Liver (tissue), 9 donors: ENCODE measurements around the gene MADD. TPM values are rescaled to one million over a fixed set of nuclear protein-coding genes. Genes with fewer than 3 reads are reported as not detected.
A peak's percentile ranks its signal among the peaks of the same experiment; 100 is the strongest.

ENCODE experiments used
- DNase-seq: peaks from one replicate; pipeline ENCODE4 v3.0.0-alpha.2; 2017; ENCODE audit warnings: low spot score
- H3K27ac ChIP-seq, 2 donors: one replicate each; pipeline ENCODE4 v1.7.0; 2013; ENCODE audit warnings: inconsistent platforms in 2 of 2, low read length in 2 of 2, control low read depth in 1 of 2, low read depth in 1 of 2, mild to moderate bottlenecking in 1 of 2
- H3K27me3 ChIP-seq, 4 donors: one replicate each; pipeline versions ENCODE4 v1.6.1 to v1.7.0; 2013; ENCODE audit warnings: low read length in 3 of 4, inconsistent platforms in 1 of 4, mild to moderate bottlenecking in 1 of 4, moderate library complexity in 1 of 4; ENCODE audit not compliant: control insufficient read depth in 4 of 4, insufficient read depth in 4 of 4
- H3K36me3 ChIP-seq, 4 donors: one replicate each; pipeline versions ENCODE4 v1.6.1 to v1.7.0; 2013; ENCODE audit warnings: low read length in 3 of 4, mild to moderate bottlenecking in 3 of 4, low read depth in 1 of 4, moderate library complexity in 1 of 4; ENCODE audit not compliant: control insufficient read depth in 4 of 4, insufficient read depth in 3 of 4
- H3K4me1 ChIP-seq, 4 donors: one replicate each; pipeline versions ENCODE4 v1.6.1 to v1.7.0; 2013; ENCODE audit warnings: low read length in 3 of 4, mild to moderate bottlenecking in 3 of 4, moderate library complexity in 1 of 4; ENCODE audit not compliant: control insufficient read depth in 4 of 4, insufficient read depth in 4 of 4
- H3K4me3 ChIP-seq, 3 donors: one replicate each; pipeline versions ENCODE4 v1.6.1 to v1.7.0; 2013; ENCODE audit warnings: low read length in 3 of 3, control low read depth in 1 of 3, low read depth in 1 of 3, mild to moderate bottlenecking in 1 of 3
- H3K9ac ChIP-seq, 2 donors: one replicate each; pipeline ENCODE4 v1.7.0; 2013; ENCODE audit warnings: low read length in 2 of 2, mild to moderate bottlenecking in 2 of 2, moderate library complexity in 2 of 2, control low read depth in 1 of 2, low read depth in 1 of 2
- H3K9me3 ChIP-seq, 4 donors: one replicate each; pipeline versions ENCODE4 v1.6.1 to v1.7.0; 2013; ENCODE audit warnings: low read length in 3 of 4; ENCODE audit not compliant: control insufficient read depth in 4 of 4
- ATF3 ChIP-seq: IDR thresholded peaks from 2 replicates; pipeline ENCODE4 v1.6.1; 2016; ENCODE audit warnings: antibody characterized with exemption
- EGR1 ChIP-seq, 2 donors: IDR thresholded peaks; 2 replicates each; pipeline ENCODE4 v1.6.1; 2016 to 2018; ENCODE audit warnings: antibody characterized with exemption in 2 of 2, low read depth in 2 of 2
- FOXA1 ChIP-seq: IDR thresholded peaks from 2 replicates; pipeline ENCODE4 v1.6.1; 2016; ENCODE audit warnings: antibody characterized with exemption
- GABPA ChIP-seq, 2 donors: IDR thresholded peaks in 1 of 2; conservative IDR thresholded peaks in 1 of 2; 2 replicates each; pipeline ENCODE4 v1.6.1; 2016; ENCODE audit warnings: antibody characterized with exemption in 2 of 2, mild to moderate bottlenecking in 1 of 2, moderate library complexity in 1 of 2
- HNF4G ChIP-seq: IDR thresholded peaks from 2 replicates; pipeline ENCODE4 v1.6.1; 2016; ENCODE audit warnings: antibody characterized with exemption
- JUND ChIP-seq, 2 donors: IDR thresholded peaks; 2 replicates each; pipeline ENCODE4 v1.6.1; 2016; ENCODE audit warnings: antibody characterized with exemption in 2 of 2
- RAD21 ChIP-seq, 2 donors: IDR thresholded peaks; 2 replicates each; pipeline ENCODE4 v1.6.1; 2016; ENCODE audit warnings: antibody characterized with exemption in 2 of 2, mild to moderate bottlenecking in 2 of 2
- REST ChIP-seq: IDR thresholded peaks from 2 replicates; pipeline ENCODE4 v1.6.1; 2016; ENCODE audit warnings: antibody characterized with exemption, mild to moderate bottlenecking
- RXRA ChIP-seq, 2 donors: IDR thresholded peaks; 2 replicates each; pipeline ENCODE4 v1.6.1; 2017 to 2018; ENCODE audit warnings: antibody characterized with exemption in 2 of 2, mild to moderate bottlenecking in 1 of 2
- SP1 ChIP-seq: IDR thresholded peaks from 2 replicates; pipeline ENCODE4 v1.6.1; 2018; ENCODE audit warnings: antibody characterized with exemption, mild to moderate bottlenecking
- TAF1 ChIP-seq: conservative IDR thresholded peaks from 2 replicates; pipeline ENCODE4 v1.6.1; 2016; ENCODE audit warnings: antibody characterized with exemption, mild to moderate bottlenecking
- YY1 ChIP-seq: IDR thresholded peaks from 2 replicates; pipeline ENCODE4 v1.6.1; 2016; ENCODE audit warnings: antibody characterized with exemption, mild to moderate bottlenecking
- whole genome bisulfite sequencing: extraction: QIAGEN DNeasy Blood & Tissue Kit; methylation state at CpG from one replicate; pipeline ENCODE4 v1.1.7; 2013; 5-methylcytosine and 5-hydroxymethylcytosine counted together
- polyA plus RNA-seq, 2 donors: library from polyadenylated mRNA; stranded (reverse) in 1 of 2; unstranded in 1 of 2; fragments of 200-250 nt in 1 of 2; fragments of >200 nt in 1 of 2; fragmentation: Nextera tagmentation in 1 of 2; extraction: Ambion mirVana in 1 of 2; gene quantifications; one replicate each; pipeline versions ENCODE4 v1.2.1 to v1.2.3, GENCODE V29; 2013 to 2015
- total RNA-seq, 2 donors: library from RNA; depleted of rRNA; stranded (reverse); fragments of >200 nt; gene quantifications; one replicate each; pipeline ENCODE4 v1.2.3, GENCODE V29; 2014
- donor health status: healthy.
- donor health status: healthy.
- donor health status: healthy.
- donor health status: healthy.
- donor health status: healthy.

Gene MADD
- total and polyA plus RNA-seq, 4 donors, result 9.9 to 20.5 (median 11.1) TPM

- H3K27ac ChIP-seq, result peak overlapping the region in 1 of 2 donors; percentile 72
- 79% methylated on average over 8 of the region's 8 CpGs for WGBS
- no peak overlapping the region for H3K9ac ChIP-seq
- H3K36me3 ChIP-seq, result no peaks in the 10 kb centered on the region
- H3K4me3 ChIP-seq, result peak overlapping the region in 2 of 3 donors; percentile 14 to 15
- H3K27me3 ChIP-seq, result no peaks in the 10 kb centered on the region
- no peaks in the 10 kb centered on the region for H3K9me3 ChIP-seq
- H3K4me1 ChIP-seq, result peaks cover 0 to 2% (median 0%) of the 10 kb centered on the region in 4 donors
- TF ChIP-seq YY1 (no peak), RXRA (IDR thresholded peaks at IDR 0.05) (no peak), TAF1 (no peak), GABPA (IDR thresholded peaks at IDR 0.05 in 1 of 2, conservative IDR thresholded peaks at IDR 0.05 in 1 of 2) (no peak), SP1 (no peak), EGR1 (IDR thresholded peaks at IDR 0.05; ENCODE audit: low read depth in 2 of 2) (no peak), FOXA1 (no peak)
- DNase-seq, result no peak
These were observed 106.2 kb downstream of the MADD start for GRCh38 chr11:47376107-47376524.

GRCh38 chr11:47376525-47377371 is 106.8 kb downstream of the MADD start:
- H3K27ac ChIP-seq, result peak overlapping the region; percentile 72 to 75
- H3K9me3 ChIP-seq, result no peaks in the 10 kb centered on the region
- WGBS, result 67% methylated on average over 14 of the region's 14 CpGs
- peak overlapping the region; percentile 0 to 39 (median 25) for H3K4me3 ChIP-seq
- no peak for DNase-seq
- peak overlapping the region in 1 of 2 donors; percentile 58 for H3K9ac ChIP-seq
- H3K27me3 ChIP-seq, result no peaks in the 10 kb centered on the region
- peaks cover 0 to 2% (median 0%) of the 10 kb centered on the region in 4 donors for H3K4me1 ChIP-seq
- no peak for TF ChIP-seq YY1
- H3K36me3 ChIP-seq, result no peaks in the 10 kb centered on the region

- Histone ChIP-seq H3K9me3 (no peaks in the 10 kb centered on the region), H3K4me3 (peak overlapping the region; percentile 25 to 39 (median 32)), H3K36me3 (no peaks in the 10 kb centered on the region), H3K27ac (peak overlapping the region; percentile 72 to 75), H3K9ac (peak overlapping the region in 1 of 2 donors; percentile 58), H3K4me1 (peaks cover 0 to 2% (median under 1%) of the 10 kb centered on the region in 4 donors), H3K27me3 (no peaks in the 10 kb centered on the region)
- no peak for DNase-seq
- WGBS, result 82% methylated on average over 5 of the region's 5 CpGs
- TF ChIP-seq REST (no peak), RXRA (IDR thresholded peaks at IDR 0.05) (no peak), GABPA (IDR thresholded peaks at IDR 0.05 in 1 of 2, conservative IDR thresholded peaks at IDR 0.05 in 1 of 2) (no peak), YY1 (no peak), HNF4G (no peak), RAD21 (IDR thresholded peaks at IDR 0.05) (no peak), JUND (IDR thresholded peaks at IDR 0.05) (no peak), FOXA1 (no peak), SP1 (no peak), ATF3 (no peak), EGR1 (IDR thresholded peaks at IDR 0.05; ENCODE audit: low read depth in 2 of 2) (no peak)
These were observed 107.7 kb downstream of the MADD start for GRCh38 chr11:47377571-47378009.
